Upper lobe of left lung (tissue), 4 donors: ENCODE measurements around the gene IZUMO2.
"Not testable (repeated sequence)": the region's sequence is repeated elsewhere in the genome, so short reads cannot be mapped to it uniquely, and the experiment has no call there.

Experiments used
- CTCF ChIP-seq, 6 experiments: fragments of 450-650 bp in 4 of 6; fragments of 200-600 bp in 2 of 6; sonication (generic) in 2 of 6; IDR thresholded peaks; one replicate each; pipeline ENCODE4 v1.5.1; 2016 to 2019; ENCODE audit warnings: antibody characterized with exemption in 6 of 6
- EP300 ChIP-seq, 4 donors: sonication (generic); formaldehyde crosslinking; IDR thresholded peaks; one replicate each; pipeline ENCODE4 v1.5.1; 2017; ENCODE audit warnings: antibody characterized with exemption in 4 of 4, control low read depth in 2 of 4
- POLR2A ChIP-seq, 4 donors: fragments of 450-650 bp; IDR thresholded peaks; one replicate each; pipeline ENCODE4 v1.5.1; 2016 to 2017; ENCODE audit warnings: antibody characterized with exemption in 4 of 4, mild to moderate bottlenecking in 2 of 4
- POLR2AphosphoS5 ChIP-seq, 2 donors: sonication (generic); formaldehyde crosslinking; IDR thresholded peaks; one replicate each; pipeline ENCODE4 v1.5.1; 2017; ENCODE audit warnings: antibody characterized with exemption in 2 of 2

- TF ChIP-seq CTCF, POLR2A, EP300, POLR2AphosphoS5 (IDR thresholded peaks at IDR 0.05): not testable (repeated sequence)
Observed at GRCh38 chr19:50103405-50103804, 59.7 kb downstream of the IZUMO2 start.
